NCI-H2029 treated with DMSO at 0.1 percent for 48 hours (cell line): Measurements from ENCODE around the gene LIMK1.
A peak's percentile ranks its signal among the peaks of the same experiment; 100 is the strongest.

Experiments used
- DNase-seq: peaks from one replicate; lab custom pipeline; 2025; lab: John Stamatoyannopoulos, UW

LIMK1 gene

GRCh38 chr7:74056096-74056915, 27.3 kb upstream of the LIMK1 start:
- DNase-seq, result no peak

- no peak for DNase-seq
These were observed 26.2 kb upstream of the LIMK1 start for GRCh38 chr7:74057216-74057925.

- DNase-seq, result no peak
These were observed 25.6 kb upstream of the LIMK1 start for GRCh38 chr7:74057987-74058386.

- DNase-seq, result no peak
These were observed 25.1 kb upstream of the LIMK1 start for GRCh38 chr7:74058486-74058885.

GRCh38 chr7:74059037-74059436, 24.6 kb upstream of the LIMK1 start:
- DNase-seq, result no peak

GRCh38 chr7:74059681-74060588, 23.7 kb upstream of the LIMK1 start:
- DNase-seq, result peak; percentile 71

- peak; percentile 65 for DNase-seq
These were observed 21.6 kb upstream of the LIMK1 start for GRCh38 chr7:74061840-74062539.

- no peak for DNase-seq
These were observed 20.4 kb upstream of the LIMK1 start for GRCh38 chr7:74063223-74063641.

GRCh38 chr7:74063646-74064045, 20.0 kb upstream of the LIMK1 start:
- DNase-seq, result no peak

GRCh38 chr7:74064696-74065095, 18.9 kb upstream of the LIMK1 start:
- DNase-seq, result no peak

GRCh38 chr7:74066626-74067025, 17.0 kb upstream of the LIMK1 start:
- DNase-seq, result no peak

- DNase-seq, result no peak
These were observed 15.1 kb upstream of the LIMK1 start for GRCh38 chr7:74068378-74069085.

- no peak for DNase-seq
These were observed 14.5 kb upstream of the LIMK1 start for GRCh38 chr7:74069086-74069541.

- DNase-seq, result no peak
These were observed 13.6 kb upstream of the LIMK1 start for GRCh38 chr7:74069790-74070618.

GRCh38 chr7:74070619-74070921, 13.0 kb upstream of the LIMK1 start:
- no peak for DNase-seq

GRCh38 chr7:74071121-74071520, 12.5 kb upstream of the LIMK1 start:
- no peak for DNase-seq

- DNase-seq, result no peak
These were observed 8.8 kb upstream of the LIMK1 start for GRCh38 chr7:74074770-74075169.

- no peak for DNase-seq
These were observed 5.1 kb upstream of the LIMK1 start for GRCh38 chr7:74078461-74078860.

- DNase-seq, result no peak
These were observed 861 bp upstream of the LIMK1 start for GRCh38 chr7:74082770-74083116.

GRCh38 chr7:74083928-74084721, 521 bp downstream of the LIMK1 start:
- DNase-seq, result no peak
